ENCODE measurements around the gene CLCN5.

- TF ChIP-seq EZH2phosphoT487 (IDR thresholded peaks at IDR 0.05; ENCODE audit: low read depth, severe bottlenecking, unreplicated experiment) (no peak), CTCF (IDR thresholded peaks at IDR 0.05; ENCODE audit: poor library complexity) (no peak)
These were observed 41.7 kb upstream of the CLCN5 start for GRCh38 chrX:49880668-49881067.
